HUES6 (cell line): ENCODE results near the gene ATP23.
A peak's percentile ranks its signal among the peaks of the same experiment; 100 is the strongest.

Source experiments
- H3K27ac ChIP-seq: 2 replicates; pipeline ENCODE4 v1.7.0; 2013; ENCODE audit warnings: low read depth, mild to moderate bottlenecking, low read length, inconsistent platforms
- H3K27me3 ChIP-seq: 2 replicates; pipeline ENCODE4 v1.6.1; 2013; ENCODE audit warnings: low read length; ENCODE audit not compliant: control insufficient read depth, insufficient read depth
- H3K36me3 ChIP-seq: 2 replicates; pipeline ENCODE4 v1.6.1; 2013; ENCODE audit warnings: low read length; ENCODE audit not compliant: control insufficient read depth, insufficient read depth
- H3K4me1 ChIP-seq: 2 replicates; pipeline ENCODE4 v1.6.1; 2013; ENCODE audit warnings: low read length; ENCODE audit not compliant: control insufficient read depth, insufficient read depth
- H3K4me3 ChIP-seq: 2 replicates; pipeline ENCODE4 v1.5.1; 2013; ENCODE audit warnings: low read depth, low read length
- H3K9ac ChIP-seq: one replicate; pipeline ENCODE4 v1.6.1; 2013; ENCODE audit warnings: mild to moderate bottlenecking, low read length
- H3K9me3 ChIP-seq: 2 replicates; pipeline ENCODE4 v1.6.1; 2013; ENCODE audit warnings: low read depth, low read length; ENCODE audit not compliant: control insufficient read depth, insufficient read depth

ATP23 gene

GRCh38 chr12:57909611-57910010 is 31.8 kb upstream of the ATP23 start:
- Histone ChIP-seq H3K9ac (no peak overlapping the region), H3K4me1 (no peaks in the 10 kb centered on the region), H3K9me3 (no peaks in the 10 kb centered on the region), H3K27ac (no peak overlapping the region), H3K4me3 (no peak overlapping the region), H3K36me3 (no peaks in the 10 kb centered on the region), H3K27me3 (no peaks in the 10 kb centered on the region; the same call in 1 of the 2 replicates)

GRCh38 chr12:57918147-57918546 is 23.2 kb upstream of the ATP23 start:
- no peaks in the 10 kb centered on the region for H3K4me1 ChIP-seq

DNA sequence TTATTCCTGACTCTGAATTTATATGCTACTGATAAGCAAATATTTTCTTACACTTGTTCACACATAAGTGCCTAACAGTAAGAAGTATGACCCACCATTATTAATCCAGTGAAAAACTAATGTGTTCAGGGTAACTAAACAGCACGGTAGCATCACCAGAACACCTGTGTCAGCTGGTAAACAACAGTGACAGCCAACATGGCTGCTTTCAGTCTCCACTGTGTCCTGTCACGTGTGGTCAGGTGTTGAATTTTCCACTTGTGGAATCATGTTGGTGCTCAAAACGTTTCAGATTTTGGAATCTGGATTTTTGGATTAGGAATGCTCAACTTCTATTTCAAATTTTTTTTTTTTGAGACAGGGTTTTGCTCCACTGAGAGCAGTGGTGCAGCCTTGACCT is 14.3 kb upstream of the ATP23 start:
- H3K4me1 ChIP-seq = no peaks in the 10 kb centered on the region
- no peak overlapping the region for H3K9ac ChIP-seq
- H3K27ac ChIP-seq = no peak overlapping the region
- H3K4me3 ChIP-seq = no peak overlapping the region
- H3K9me3 ChIP-seq = no peaks in the 10 kb centered on the region
- H3K27me3 ChIP-seq = no peaks in the 10 kb centered on the region
- no peaks in the 10 kb centered on the region for H3K36me3 ChIP-seq

More at GRCh38 chr12:57918147-57918546, 23.2 kb upstream of the ATP23 start:
- Histone ChIP-seq H3K4me3 (no peak overlapping the region), H3K9ac (no peak overlapping the region), H3K27me3 (no peaks in the 10 kb centered on the region; the same call in 1 of the 2 replicates), H3K27ac (no peak overlapping the region), H3K36me3 (no peaks in the 10 kb centered on the region), H3K9me3 (no peaks in the 10 kb centered on the region)

GRCh38 chr12:57929092-57929830 is 12.1 kb upstream of the ATP23 start:
- no peak overlapping the region for H3K27ac ChIP-seq
- no peak overlapping the region for H3K4me3 ChIP-seq
- no peaks in the 10 kb centered on the region for H3K9me3 ChIP-seq
- no peak overlapping the region for H3K9ac ChIP-seq
- H3K4me1 ChIP-seq = no peaks in the 10 kb centered on the region
- no peaks in the 10 kb centered on the region for H3K27me3 ChIP-seq
- no peaks in the 10 kb centered on the region for H3K36me3 ChIP-seq

DNA sequence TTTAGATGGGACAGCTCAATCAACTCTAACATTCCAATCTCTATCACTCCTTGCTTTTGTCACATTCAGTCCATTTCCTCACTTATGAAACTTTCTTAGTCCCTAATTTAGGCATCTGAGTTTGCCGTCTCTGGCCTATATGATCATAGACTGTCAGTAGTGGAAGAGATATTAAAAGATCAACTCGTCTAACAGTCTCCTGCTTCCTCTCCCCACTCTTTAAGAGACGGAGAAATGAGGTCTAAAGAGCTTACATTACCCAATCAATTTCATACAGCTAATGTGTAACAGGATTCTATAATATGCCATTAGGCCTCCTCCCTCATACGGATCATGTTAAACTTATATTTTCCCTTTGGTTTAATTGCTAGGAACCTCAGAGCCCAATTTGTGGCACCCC is 6.5 kb upstream of the ATP23 start:
- Histone ChIP-seq H3K4me3 (no peak overlapping the region), H3K9ac (no peak overlapping the region), H3K27ac (no peak overlapping the region)

GRCh38 chr12:57935331-57935730 is 6.0 kb upstream of the ATP23 start:
- H3K4me3 ChIP-seq = peak overlapping the region; percentile 71
- no peaks in the 10 kb centered on the region; the same call in 1 of the 2 replicates for H3K27me3 ChIP-seq
- H3K9me3 ChIP-seq = no peaks in the 10 kb centered on the region
- H3K4me1 ChIP-seq = no peaks in the 10 kb centered on the region
- H3K36me3 ChIP-seq = no peaks in the 10 kb centered on the region
- no peak overlapping the region; the same call in 1 of the 2 replicates for H3K27ac ChIP-seq
- no peak overlapping the region for H3K9ac ChIP-seq

More for the DNA sequence above, 6.5 kb upstream of the ATP23 start:
- H3K36me3 ChIP-seq = no peaks in the 10 kb centered on the region
- no peaks in the 10 kb centered on the region for H3K9me3 ChIP-seq
- no peaks in the 10 kb centered on the region; the same call in 1 of the 2 replicates for H3K27me3 ChIP-seq
- no peaks in the 10 kb centered on the region for H3K4me1 ChIP-seq

DNA sequence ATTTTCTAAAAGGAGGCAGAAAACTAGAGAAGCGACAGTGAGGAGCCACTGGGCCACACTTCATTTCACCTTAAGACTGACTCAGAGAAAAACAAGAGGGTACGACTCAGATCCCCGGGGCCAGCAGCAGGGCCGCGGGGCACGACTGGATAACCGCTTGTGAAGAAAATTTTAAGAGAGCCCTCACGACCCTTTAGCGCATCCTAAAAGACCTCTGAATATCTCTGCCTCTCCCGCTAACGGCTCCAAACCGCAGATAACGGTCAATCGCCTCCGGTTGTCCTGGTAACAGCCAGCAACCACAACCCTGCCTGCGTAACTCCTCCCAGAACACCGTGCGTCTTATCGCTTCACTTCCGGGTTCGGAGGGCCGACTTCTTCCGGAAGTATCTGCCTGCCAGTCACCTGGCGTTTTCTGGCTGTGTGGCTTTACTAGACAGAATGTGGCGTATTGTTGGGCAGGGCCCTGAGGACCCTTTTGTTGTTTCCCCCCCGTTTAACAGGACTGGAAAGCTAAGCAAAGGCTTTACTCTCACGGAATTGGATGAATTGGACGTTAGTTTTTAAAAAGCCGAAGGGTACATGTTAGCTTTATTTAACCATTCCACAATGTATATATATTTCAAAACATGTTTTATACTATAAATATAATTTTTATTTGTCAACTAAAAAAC is 5.4 kb upstream of the ATP23 start:
- Histone ChIP-seq H3K4me1 (no peaks in the 10 kb centered on the region), H3K9ac (peak overlapping the region; percentile 56), H3K36me3 (no peaks in the 10 kb centered on the region), H3K4me3 (peak overlapping the region; percentile 71), H3K27ac (peak overlapping the region; percentile 7; the same call in 1 of the 2 replicates), H3K9me3 (no peaks in the 10 kb centered on the region), H3K27me3 (no peaks in the 10 kb centered on the region; the same call in 1 of the 2 replicates)

DNA sequence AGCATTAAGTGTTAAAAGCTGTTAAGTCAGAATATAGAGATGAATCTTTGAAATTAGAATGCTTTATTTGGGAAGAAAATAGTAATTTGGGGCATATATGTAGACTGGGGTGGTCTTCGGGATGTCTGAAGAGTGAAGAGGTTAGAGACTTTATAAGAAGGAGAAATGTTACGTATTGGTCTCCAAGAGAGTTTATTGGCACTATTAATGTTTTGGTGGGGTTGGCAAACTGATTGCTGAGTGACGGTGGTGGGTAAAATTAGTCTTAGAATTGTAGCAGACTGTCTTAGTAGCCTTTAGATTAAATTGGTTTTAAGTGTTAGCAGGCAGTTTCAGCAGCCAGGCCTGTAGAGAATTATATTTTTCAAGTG is 4.9 kb upstream of the ATP23 start:
- peak overlapping the region; percentile 71 for H3K4me3 ChIP-seq
- no peaks in the 10 kb centered on the region for H3K9me3 ChIP-seq
- H3K9ac ChIP-seq = no peak overlapping the region
- H3K27ac ChIP-seq = no peak overlapping the region
- H3K4me1 ChIP-seq = no peaks in the 10 kb centered on the region
- H3K27me3 ChIP-seq = no peaks in the 10 kb centered on the region; the same call in 1 of the 2 replicates
- no peaks in the 10 kb centered on the region for H3K36me3 ChIP-seq

- no peak overlapping the region for H3K9ac ChIP-seq
- H3K4me3 ChIP-seq = no peak overlapping the region
- H3K4me1 ChIP-seq = peaks cover 6% of the 10 kb centered on the region; the same call in 1 of the 2 replicates
- H3K27ac ChIP-seq = no peak overlapping the region
- no peaks in the 10 kb centered on the region for H3K9me3 ChIP-seq
- no peaks in the 10 kb centered on the region for H3K36me3 ChIP-seq
- H3K27me3 ChIP-seq = no peaks in the 10 kb centered on the region; the same call in 1 of the 2 replicates
Measured at GRCh38 chr12:57939291-57939690, 2.1 kb upstream of the ATP23 start.

DNA sequence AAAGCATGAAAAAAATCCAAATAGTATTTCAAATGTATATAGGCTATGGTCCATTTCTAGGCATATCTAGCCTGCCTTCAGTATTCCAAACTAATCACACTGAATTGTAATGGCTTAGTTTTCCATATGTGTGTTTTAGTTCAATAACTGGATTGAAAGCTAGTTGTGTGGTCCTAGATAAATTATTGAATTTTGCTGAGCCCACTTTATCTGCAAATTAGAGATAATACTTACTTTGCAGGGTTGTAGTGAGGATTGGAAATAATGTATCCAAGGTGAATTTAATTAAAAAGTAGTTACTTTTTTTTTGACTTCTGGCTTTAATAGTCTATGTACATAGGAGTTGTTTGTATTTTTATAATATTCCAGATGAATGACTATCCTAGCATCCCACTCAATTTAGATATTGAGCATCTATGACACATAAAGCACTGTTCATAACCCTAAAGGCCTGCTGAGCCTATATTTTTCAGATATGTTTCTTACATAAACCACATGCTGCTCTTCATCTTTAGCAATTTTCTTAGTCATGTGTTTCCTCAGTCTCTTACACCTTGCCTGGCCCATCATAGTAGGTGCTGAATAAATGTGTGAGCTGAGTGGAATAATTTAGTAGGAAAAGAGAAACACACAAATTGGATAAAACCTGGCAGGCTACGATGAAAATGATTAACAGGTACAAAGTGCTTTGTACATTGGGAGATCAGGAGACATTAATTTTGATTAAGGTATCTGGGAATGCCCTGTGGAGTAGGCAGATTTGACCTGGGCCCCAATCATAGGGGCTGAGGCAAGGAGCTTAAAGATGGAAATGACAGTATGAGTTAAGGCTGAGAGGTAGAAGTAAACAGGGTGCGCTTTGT is 1.1 kb upstream of the ATP23 start:
- Histone ChIP-seq H3K4me3 (peak overlapping the region; percentile 72), H3K4me1 (peaks cover 6% of the 10 kb centered on the region; the same call in 1 of the 2 replicates), H3K9ac (peak overlapping the region; percentile 20), H3K27me3 (no peaks in the 10 kb centered on the region; the same call in 1 of the 2 replicates), H3K9me3 (no peaks in the 10 kb centered on the region), H3K27ac (no peak overlapping the region), H3K36me3 (no peaks in the 10 kb centered on the region)
